OCI-LY7 (cell line): ENCODE measurements around the gene DPYSL4.

Source experiments
- CTCF ChIP-seq: fragments of 200-600 bp; sonication (generic); conservative IDR thresholded peaks from 2 replicates; pipeline ENCODE4 v1.5.1; 2014; ENCODE audit warnings: mild to moderate bottlenecking, antibody characterized with exemption, low read length, moderate library complexity, mixed read lengths
- EZH2phosphoT487 ChIP-seq: fragments of 200-600 bp; sonication (generic); IDR thresholded peaks from 2 replicates; pipeline ENCODE4 v1.6.1; 2018; ENCODE audit warnings: low read depth, borderline replicate concordance, mild to moderate bottlenecking, mixed run types, antibody characterized with exemption, low read length, moderate library complexity, mixed read lengths

GRCh38 chr10:132230557-132231210, 43.9 kb downstream of the DPYSL4 start:
- no peak for TF ChIP-seq CTCF
- TF ChIP-seq EZH2phosphoT487 = no peak
